T-cell (primary cell): ENCODE data around the gene CCN5. TPM values are rescaled to one million over a fixed set of nuclear protein-coding genes. Genes with fewer than 3 reads are reported as not detected.

ENCODE experiments used
- ATAC-seq, 4 experiments: fragments of 200-7000 bp in 3 of 4; fragments of 150-1000 bp in 1 of 4; cut with Tn5 transposase; replicated peaks in 1 of 4; 1 replicate in 3 of 4; 2 replicates in 1 of 4; pipeline ENCODE4 v1.10.0; 2021; ENCODE audit warnings: moderate library complexity in 3 of 4, mild to moderate bottlenecking in 2 of 4, moderate number of reproducible peaks in 1 of 4
- CTCF ChIA-PET, 2 donors: fragments of 300-600 bp; sonication (Branson Sonifier 250); formaldehyde crosslinking; loops; one replicate each; lab custom pipeline; 2022; ENCODE audit warnings: antibody characterized with exemption in 2 of 2; lab: Charles Lee
- POLR2A ChIA-PET, 2 donors: fragments of 300-600 bp; sonication (Branson Sonifier 250); formaldehyde crosslinking; loops; one replicate each; lab custom pipeline; 2022; ENCODE audit warnings: antibody characterized with exemption in 2 of 2; lab: Charles Lee
- DNase-seq, 35 experiments: peaks; one replicate each; pipeline versions ENCODE4 v3.0.0 to v3.0.0-alpha.2; 2013 to 2023
- H3K27ac ChIP-seq: one replicate; pipeline ENCODE4 v1.5.1; 2013; ENCODE audit warnings: low read length
- H3K27me3 ChIP-seq, 2 experiments: replicated peaks in 1 of 2; 1 replicate in 1 of 2; 2 replicates in 1 of 2; pipeline versions ENCODE4 v1.6.1 to v1.7.0; 2013; ENCODE audit warnings: low read length in 1 of 2, mixed read lengths in 1 of 2; ENCODE audit not compliant: control insufficient read depth in 2 of 2, insufficient read depth in 2 of 2; ENCODE audit errors: extremely low read depth in 1 of 2
- H3K36me3 ChIP-seq, 2 donors: 1 replicate in 1 of 2; 2 replicates in 1 of 2; pipeline versions ENCODE4 v1.6.1 to v1.7.0; 2013; ENCODE audit warnings: low read length in 1 of 2; ENCODE audit not compliant: control insufficient read depth in 2 of 2, insufficient read depth in 1 of 2; ENCODE audit errors: extremely low read depth in 1 of 2
- H3K4me1 ChIP-seq, 2 experiments: 1 replicate in 1 of 2; 2 replicates in 1 of 2; pipeline versions ENCODE4 v1.6.1 to v1.7.0; 2013; ENCODE audit warnings: low read length in 2 of 2, mixed read lengths in 1 of 2; ENCODE audit not compliant: insufficient read depth in 2 of 2, control insufficient read depth in 1 of 2; ENCODE audit errors: extremely low read depth in 1 of 2
- H3K4me3 ChIP-seq, 2 donors: 1 replicate in 1 of 2; 2 replicates in 1 of 2; pipeline versions ENCODE4 v1.5.1 to v1.7.0; 2013; ENCODE audit warnings: mild to moderate bottlenecking in 2 of 2, low read length in 1 of 2, moderate library complexity in 1 of 2; ENCODE audit not compliant: control insufficient read depth in 1 of 2; ENCODE audit errors: extremely low read depth in 1 of 2
- H3K9me3 ChIP-seq: 2 replicates; pipeline ENCODE4 v1.7.0; 2013
- H3K27ac Mint-ChIP-seq, 2 donors: one replicate each; pipeline ENCODE4 v1.8.0; 2020 to 2021; ENCODE audit warnings: mild to moderate bottlenecking in 2 of 2, mixed read lengths in 2 of 2
- H3K27me3 Mint-ChIP-seq, 2 donors: one replicate each; pipeline ENCODE4 v1.8.0; 2021 to 2022; ENCODE audit warnings: mixed read lengths in 2 of 2
- H3K36me3 Mint-ChIP-seq: one replicate; pipeline ENCODE4 v1.8.0; 2021; ENCODE audit warnings: mixed read lengths
- H3K4me1 Mint-ChIP-seq, 3 donors: one replicate each; pipeline ENCODE4 v1.8.0; 2020 to 2022; ENCODE audit warnings: mixed read lengths in 3 of 3, mild to moderate bottlenecking in 1 of 3
- H3K4me3 Mint-ChIP-seq, 3 donors: one replicate each; pipeline ENCODE4 v1.8.0; 2020 to 2022; ENCODE audit warnings: mild to moderate bottlenecking in 3 of 3, mixed read lengths in 3 of 3, moderate library complexity in 3 of 3
- H3K9me3 Mint-ChIP-seq, 3 donors: one replicate each; pipeline ENCODE4 v1.8.0; 2020 to 2022; ENCODE audit warnings: mixed read lengths in 3 of 3
- WGBS: methylation state at CpG from one replicate; pipeline ENCODE4 v1.1.5; 2013; ENCODE audit warnings: missing lambda C conversion rate; ENCODE audit not compliant: insufficient coverage; 5-methylcytosine and 5-hydroxymethylcytosine counted together
- total RNA-seq, 35 experiments: library from RNA in 6 of 35; stranded (reverse) in 6 of 35; fragments of 120-200 nt in 1 of 35; gene quantifications; one replicate each; pipeline versions ENCODE4 v1.2.1 to v1.2.4 and lab custom pipeline; 2013 to 2026

The CCN5 gene
- total RNA-seq, 5 donors from 2014 or later (not counting 1 experiment from before 2014, with no cell fraction given): 0.13 to 0.41 (median 0.29) TPM; not detected in 2

DNA sequence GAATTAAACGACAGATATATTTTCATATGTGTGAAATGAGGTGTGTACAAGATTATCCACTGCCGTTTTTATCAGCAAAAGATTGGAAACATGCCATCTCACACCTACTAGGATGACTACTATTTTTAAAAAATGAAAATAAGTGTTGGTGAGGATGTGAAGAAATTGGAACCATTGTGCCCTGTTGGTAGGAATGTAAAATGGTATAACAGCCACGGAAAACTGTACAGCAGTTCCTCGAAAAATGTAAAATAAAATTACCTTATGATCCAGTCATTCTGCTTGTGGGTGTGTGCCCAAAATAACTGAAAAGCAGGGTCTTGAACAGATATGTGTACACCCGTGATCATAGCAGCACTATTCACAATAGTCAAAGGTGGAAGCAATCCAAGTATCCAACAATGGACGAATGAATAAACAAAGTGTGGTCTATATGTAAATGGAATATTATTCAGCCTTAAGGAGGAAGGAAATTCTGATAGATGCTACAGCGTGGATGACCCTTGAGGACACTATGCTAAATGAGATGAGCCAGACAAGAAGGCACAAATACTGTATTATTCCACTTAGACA is 27.0 kb upstream of the CCN5 start:
- Histone ChIP-seq H3K36me3 (no peaks in the 10 kb centered on the region), H3K27me3 (peaks cover 0 to 9% of the 10 kb centered on the region in 2 experiments), H3K4me3 (no peak overlapping the region), H3K4me1 (peaks cover 0 to 11% of the 10 kb centered on the region in 2 experiments), H3K27ac (no peak overlapping the region), H3K9me3 (no peaks in the 10 kb centered on the region)
- Mint-ChIP-seq H3K36me3 (no peaks in the 10 kb centered on the region), H3K4me1 (peaks cover 7 to 23% (median 11%) of the 10 kb centered on the region in 3 donors), H3K9me3 (peaks cover 0 to 4% (median 0%) of the 10 kb centered on the region in 3 donors), H3K27ac (no peak overlapping the region), H3K4me3 (no peak overlapping the region), H3K27me3 (peaks cover 4 to 7% of the 10 kb centered on the region in 2 donors)
- 94% methylated on average over 2 of the region's 7 CpGs for WGBS
- DNase-seq (no peak), ATAC-seq (no peak)
- CTCF ChIA-PET: interaction anchor here (0.6 to 0.7 kb wide), 3 partner anchors 179 to 381 kb away, joined by 3 to 5 read pairs (median 5); no protein-coding TSS in a partner anchor
- POLR2A ChIA-PET: no interaction called here

DNA sequence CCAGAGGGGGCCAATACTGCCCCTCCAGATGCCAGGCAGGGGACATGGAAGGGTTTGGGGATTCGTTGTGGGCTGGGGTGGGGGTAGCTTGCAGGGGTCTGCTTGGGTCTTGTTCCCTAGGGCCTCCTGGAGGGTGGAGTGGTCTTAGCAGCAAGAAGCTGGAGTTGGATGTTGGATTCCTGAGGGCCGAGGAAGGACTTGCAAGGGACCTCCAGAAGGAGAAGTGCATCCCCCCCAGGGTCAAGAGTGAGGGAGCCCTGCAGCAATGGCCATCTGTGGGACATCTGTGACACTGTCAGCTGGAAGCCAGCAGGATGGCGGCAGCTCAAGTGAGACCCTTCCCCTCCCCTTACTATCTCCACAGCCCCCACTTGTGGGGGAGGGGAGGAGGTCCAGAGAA is 25.4 kb upstream of the CCN5 start:
- Histone ChIP-seq H3K27me3 (peaks cover 0 to 9% of the 10 kb centered on the region in 2 experiments), H3K4me1 (peaks cover 0 to 6% of the 10 kb centered on the region in 2 experiments), H3K36me3 (no peaks in the 10 kb centered on the region), H3K27ac (no peak overlapping the region), H3K4me3 (no peak overlapping the region), H3K9me3 (no peaks in the 10 kb centered on the region)
- peaks cover 4 to 7% of the 10 kb centered on the region in 2 donors for H3K27me3 Mint-ChIP-seq
- DNase-seq (no peak), ATAC-seq (no peak)
- H3K36me3 Mint-ChIP-seq: no peaks in the 10 kb centered on the region
- peaks cover 3 to 13% (median 6%) of the 10 kb centered on the region in 3 donors for H3K4me1 Mint-ChIP-seq
- ChIA-PET CTCF (no interaction called here), POLR2A (no interaction called here)
- H3K27ac Mint-ChIP-seq: peak overlapping the region in 1 of 2 donors; percentile 11
- 49% methylated on average over 2 of the region's 3 CpGs for WGBS
- peaks cover 0 to 4% (median 0%) of the 10 kb centered on the region in 3 donors for H3K9me3 Mint-ChIP-seq
- H3K4me3 Mint-ChIP-seq: no peak overlapping the region

DNA sequence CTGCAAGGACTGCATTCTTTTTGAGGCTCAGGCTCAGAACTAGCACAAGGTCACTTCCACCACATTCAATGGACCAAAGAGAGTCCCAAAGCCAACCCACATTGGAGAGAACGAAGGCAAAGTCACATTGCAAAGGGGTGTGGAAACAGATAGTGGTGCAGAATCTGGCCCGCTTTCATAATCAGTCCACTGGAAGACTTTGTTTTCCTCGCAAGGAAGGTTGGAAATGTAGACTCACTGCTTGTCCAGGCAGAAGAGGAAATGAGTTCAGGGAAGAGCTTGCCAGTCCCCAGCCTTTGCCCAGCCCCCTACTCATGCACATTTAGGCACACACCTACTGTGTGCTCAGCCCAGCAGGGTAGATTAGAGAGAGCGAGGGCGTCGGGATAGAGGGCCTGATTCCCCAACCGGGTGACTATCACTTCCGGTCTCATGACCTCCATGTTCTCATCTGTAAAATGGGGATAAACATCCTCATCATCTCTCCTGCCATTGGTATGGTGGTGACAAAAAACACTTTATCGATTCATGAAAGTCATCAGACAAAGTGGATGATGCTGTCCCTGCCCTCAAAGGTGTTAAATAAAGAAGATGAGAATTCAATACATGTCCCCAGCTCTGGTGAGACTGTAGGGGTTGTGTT is 24.3 kb upstream of the CCN5 start:
- 83% methylated on average over 5 of the region's 9 CpGs for WGBS

DNA sequence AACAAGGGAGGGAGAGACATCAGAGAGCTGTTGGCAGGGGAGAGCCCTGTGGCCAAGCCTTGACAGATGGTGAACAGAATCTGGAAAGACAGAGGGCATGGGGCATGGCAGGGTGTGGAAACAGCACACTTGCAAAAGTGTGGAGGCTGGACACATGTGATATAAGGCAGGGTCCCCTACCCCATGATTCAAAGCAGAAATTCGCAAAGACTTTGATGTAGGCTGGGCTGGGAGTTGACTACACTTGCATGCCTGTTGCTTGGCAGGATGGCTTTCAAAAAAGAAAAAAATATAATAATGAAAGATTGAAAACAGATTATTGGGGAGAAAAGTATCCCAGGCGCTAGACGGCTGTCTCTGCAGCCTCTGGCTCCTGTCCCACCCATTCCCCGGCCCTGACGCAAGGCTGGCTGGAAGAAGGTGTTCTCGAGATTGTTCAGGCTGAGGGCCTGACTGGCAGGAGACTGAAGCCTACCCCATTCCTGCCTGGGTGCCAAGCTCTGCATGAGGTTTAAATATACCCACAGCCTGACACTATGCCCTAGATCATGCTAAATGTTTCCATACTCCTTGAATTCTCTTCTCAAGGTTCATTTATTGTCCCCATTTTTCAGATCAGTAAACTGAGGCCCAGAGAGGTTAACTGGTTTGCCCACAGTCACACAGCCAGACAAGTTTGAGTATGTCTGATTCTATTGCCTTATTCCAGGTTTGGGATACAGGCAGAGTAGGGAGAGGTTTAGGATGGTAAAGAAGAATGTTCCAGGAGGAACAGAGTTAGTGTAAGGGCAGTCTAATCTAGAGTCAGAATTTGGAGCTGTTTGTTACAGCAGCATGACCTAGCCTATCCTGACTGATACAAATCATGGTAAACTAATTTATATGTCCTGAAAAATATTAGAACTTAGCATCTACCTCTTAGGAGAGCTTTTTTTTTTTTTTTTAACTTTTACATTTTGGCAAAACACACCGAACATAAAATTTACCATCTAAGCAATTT is 23.4 kb upstream of the CCN5 start:
- ChIA-PET POLR2A (interaction anchor here in 1 of 2 donors (0.6 kb wide), 1 partner anchor 11 kb away, joined by 4 read pairs; no protein-coding TSS in a partner anchor), CTCF (interaction anchor here (0.6 to 0.9 kb wide), 3 partner anchors 9 to 56 kb away, joined by 3 to 5 read pairs (median 3); no protein-coding TSS in a partner anchor)
- ATAC-seq: no peak

More for the DNA sequence above, 24.3 kb upstream of the CCN5 start:
- Histone ChIP-seq H3K4me1 (no peaks in the 10 kb centered on the region), H3K9me3 (no peaks in the 10 kb centered on the region), H3K27ac (no peak overlapping the region), H3K4me3 (no peak overlapping the region), H3K27me3 (peaks cover 0 to 7% of the 10 kb centered on the region in 2 experiments), H3K36me3 (no peaks in the 10 kb centered on the region)
- Mint-ChIP-seq H3K36me3 (no peaks in the 10 kb centered on the region), H3K27ac (no peak overlapping the region), H3K9me3 (peaks cover 0 to 4% (median 0%) of the 10 kb centered on the region in 3 donors), H3K27me3 (peaks cover 4 to 7% of the 10 kb centered on the region in 2 donors), H3K4me1 (peaks cover 0 to 6% (median 0%) of the 10 kb centered on the region in 3 donors), H3K4me3 (no peak overlapping the region)
- ATAC-seq: no peak
- CTCF ChIA-PET: no interaction called here
- POLR2A ChIA-PET: no interaction called here
- DNase-seq: no peak

DNA sequence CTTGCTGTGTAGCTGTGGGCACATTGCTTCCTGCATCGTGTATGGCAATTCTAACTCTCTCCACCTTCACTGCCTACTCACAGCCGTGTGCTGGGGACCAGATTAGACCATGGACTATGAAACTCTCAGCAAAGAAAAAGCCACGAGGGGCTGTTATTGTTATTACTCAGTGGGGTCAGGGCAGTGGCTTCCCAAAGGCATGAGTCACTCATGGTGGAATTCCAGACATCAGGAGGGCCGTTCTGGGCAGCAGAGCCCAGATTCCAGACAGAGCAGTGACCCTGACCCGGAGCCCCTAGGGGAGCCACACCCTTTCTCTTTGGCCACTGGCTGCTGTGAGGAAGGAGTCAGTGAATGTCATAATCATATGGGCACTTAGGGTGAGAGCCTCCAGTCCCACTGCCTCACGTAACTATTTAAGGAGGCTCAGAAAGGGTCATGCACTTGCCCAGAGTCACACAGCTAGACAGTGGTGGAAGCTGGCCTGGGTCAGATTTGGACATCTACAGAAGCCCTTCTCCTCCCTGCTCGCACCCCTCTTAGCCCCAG is 22.2 kb upstream of the CCN5 start:
- ATAC-seq (no peak), DNase-seq (no peak)
- H3K27me3 Mint-ChIP-seq: no peaks in the 10 kb centered on the region
- Histone ChIP-seq H3K4me3 (no peak overlapping the region), H3K36me3 (no peaks in the 10 kb centered on the region), H3K4me1 (no peaks in the 10 kb centered on the region), H3K27me3 (no peaks in the 10 kb centered on the region), H3K9me3 (no peaks in the 10 kb centered on the region), H3K27ac (no peak overlapping the region)
- no peak overlapping the region for H3K27ac Mint-ChIP-seq
- ChIA-PET POLR2A (no interaction called here), CTCF (no interaction called here)
- H3K4me3 Mint-ChIP-seq: no peak overlapping the region
- 42% methylated on average over 3 of the region's 7 CpGs for WGBS
- peaks cover 0 to 4% (median 0%) of the 10 kb centered on the region in 3 donors for H3K9me3 Mint-ChIP-seq
- no peaks in the 10 kb centered on the region for H3K36me3 Mint-ChIP-seq
- H3K4me1 Mint-ChIP-seq: peaks cover 0 to 6% (median 0%) of the 10 kb centered on the region in 3 donors

More for the DNA sequence above, 23.4 kb upstream of the CCN5 start:
- Mint-ChIP-seq H3K4me1 (peaks cover 0 to 6% (median 0%) of the 10 kb centered on the region in 3 donors), H3K4me3 (no peak overlapping the region), H3K27ac (no peak overlapping the region), H3K36me3 (no peaks in the 10 kb centered on the region), H3K9me3 (peaks cover 0 to 4% (median 0%) of the 10 kb centered on the region in 3 donors), H3K27me3 (peaks cover 4 to 7% of the 10 kb centered on the region in 2 donors)
- 100% methylated on average over 4 of the region's 7 CpGs for WGBS
- Histone ChIP-seq H3K4me1 (no peaks in the 10 kb centered on the region), H3K9me3 (no peaks in the 10 kb centered on the region), H3K27me3 (peaks cover 0 to 2% of the 10 kb centered on the region in 2 experiments), H3K36me3 (no peaks in the 10 kb centered on the region), H3K4me3 (no peak overlapping the region), H3K27ac (no peak overlapping the region)
- no peak for DNase-seq

DNA sequence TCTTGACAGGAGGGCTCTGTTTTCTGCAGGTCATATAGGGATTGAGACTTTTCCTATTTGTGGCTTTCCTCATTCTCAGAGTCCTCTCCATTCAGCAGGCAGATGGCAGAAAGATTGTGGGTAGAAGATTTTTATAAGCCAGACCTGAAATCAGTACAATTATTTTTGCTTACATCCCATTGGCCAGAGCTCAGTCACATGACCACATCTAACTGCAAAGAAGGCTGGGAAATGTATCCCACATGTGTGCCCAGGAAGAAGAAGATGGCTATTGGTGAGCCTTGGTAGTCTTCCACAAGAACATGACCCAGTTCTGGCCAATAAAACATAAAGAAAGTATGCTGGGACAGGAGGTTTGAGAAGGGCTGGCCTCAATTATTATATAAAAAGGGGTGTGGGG is 21.5 kb upstream of the CCN5 start:
- Histone ChIP-seq H3K9me3 (no peaks in the 10 kb centered on the region), H3K36me3 (no peaks in the 10 kb centered on the region), H3K27me3 (no peaks in the 10 kb centered on the region), H3K27ac (no peak overlapping the region), H3K4me1 (no peaks in the 10 kb centered on the region), H3K4me3 (no peak overlapping the region)
- POLR2A ChIA-PET: no interaction called here
- Mint-ChIP-seq H3K36me3 (no peaks in the 10 kb centered on the region), H3K27ac (no peak overlapping the region), H3K9me3 (peaks cover 0 to 4% (median 0%) of the 10 kb centered on the region in 3 donors), H3K4me3 (no peak overlapping the region), H3K27me3 (no peaks in the 10 kb centered on the region), H3K4me1 (peaks cover 0 to 6% (median 0%) of the 10 kb centered on the region in 3 donors)
- CTCF ChIA-PET: no interaction called here
- ATAC-seq (no peak), DNase-seq (no peak)
